GM18951 (cell line): ENCODE measurements around the gene ARF1.
A peak's percentile ranks its signal among the peaks of the same experiment; 100 is the strongest.

Source experiments
- POLR2A ChIP-seq: IDR thresholded peaks from 4 replicates; pipeline ENCODE4 v1.6.1; 2011; ENCODE audit warnings: mild to moderate bottlenecking; ENCODE audit not compliant: insufficient read length, insufficient read depth; ENCODE audit errors: extremely low read depth
- in situ Hi-C: fragments of 300-500 bp; cut with MboI; formaldehyde crosslinking; loops from one replicate; pipeline ENCODE4 v1.12.0; 2022; ENCODE audit warnings: low sequenced_read_pairs, mixed read lengths, inconsistent platforms; ENCODE audit not compliant: unreplicated experiment

ARF1 gene

GRCh38 chr1:228139406-228139930 is 57.0 kb downstream of the ARF1 start:
- TF ChIP-seq POLR2A = no peak
- in situ Hi-C loops = no loop called here

- in situ Hi-C loops = no loop called here
- peak; percentile 95 for TF ChIP-seq POLR2A
Measured at GRCh38 chr1:228139931-228140723, 57.6 kb downstream of the ARF1 start, which contains the start of gene GUK1. TSS of gene GUK1 (plus strand) at chr1:228140279. CDS start at chr1:228140303, 24 bp downstream.

- no peak for TF ChIP-seq POLR2A
- in situ Hi-C loops = no loop called here
Measured at GRCh38 chr1:228140724-228141225, 58.3 kb downstream of the ARF1 start.

GRCh38 chr1:228141226-228142044 is 58.9 kb downstream of the ARF1 start:
- in situ Hi-C loops = no loop called here
- TF ChIP-seq POLR2A = no peak

- in situ Hi-C loops = no loop called here
- no peak for TF ChIP-seq POLR2A
Measured at GRCh38 chr1:228142155-228142691, 59.7 kb downstream of the ARF1 start.

- TF ChIP-seq POLR2A = no peak
- in situ Hi-C loops = no loop called here
Measured at GRCh38 chr1:228142701-228143136, 60.2 kb downstream of the ARF1 start.

- TF ChIP-seq POLR2A = no peak
- in situ Hi-C loops = no loop called here
Measured at GRCh38 chr1:228143480-228144192, 61.1 kb downstream of the ARF1 start.

- no peak for TF ChIP-seq POLR2A
- in situ Hi-C loops = no loop called here
Measured at GRCh38 chr1:228144193-228144992, 61.9 kb downstream of the ARF1 start.

GRCh38 chr1:228144993-228145343 is 62.5 kb downstream of the ARF1 start:
- no peak for TF ChIP-seq POLR2A
- in situ Hi-C loops = no loop called here

- in situ Hi-C loops = no loop called here
Measured at GRCh38 chr1:228145463-228146416, 63.2 kb downstream of the ARF1 start.

More at GRCh38 chr1:228145463-228146416, 63.2 kb downstream of the ARF1 start:
- no peak for TF ChIP-seq POLR2A
